Sciatic nerve (tissue), 2 donors: ENCODE measurements around the gene NFATC3. TPM values are rescaled to one million over a fixed set of nuclear protein-coding genes. Genes with fewer than 3 reads are reported as not detected.

ENCODE experiments used
- ATAC-seq: fragments of 200-7000 bp; cut with Tn5 transposase; one replicate; pipeline ENCODE4 v1.9.1; 2020; ENCODE audit warnings: mild to moderate bottlenecking, moderate library complexity
- DNase-seq: peaks from one replicate; pipeline ENCODE4 v3.0.0-alpha.2; 2020; ENCODE audit warnings: low spot score
- intact Hi-C: fragments of 100-400 bp; cut with DNase I; formaldehyde crosslinking; loops from one replicate; pipeline ENCODE4 v1.14.2; 2022
- total RNA-seq: library from RNA; stranded (reverse); fragmentation: NEBNext Ultra II Directional; extraction: Animal tissue kit (Norgen Biotek cat#: 25700); gene quantifications from one replicate; pipeline ENCODE4 v1.2.1, GENCODE V29; 2021
- donor health status: DM: no; HTN: no; CAD: no.
- donor health status: DM: no; HTN: no; CAD: no.

The NFATC3 gene
- total RNA-seq: 66.4 TPM

DNA sequence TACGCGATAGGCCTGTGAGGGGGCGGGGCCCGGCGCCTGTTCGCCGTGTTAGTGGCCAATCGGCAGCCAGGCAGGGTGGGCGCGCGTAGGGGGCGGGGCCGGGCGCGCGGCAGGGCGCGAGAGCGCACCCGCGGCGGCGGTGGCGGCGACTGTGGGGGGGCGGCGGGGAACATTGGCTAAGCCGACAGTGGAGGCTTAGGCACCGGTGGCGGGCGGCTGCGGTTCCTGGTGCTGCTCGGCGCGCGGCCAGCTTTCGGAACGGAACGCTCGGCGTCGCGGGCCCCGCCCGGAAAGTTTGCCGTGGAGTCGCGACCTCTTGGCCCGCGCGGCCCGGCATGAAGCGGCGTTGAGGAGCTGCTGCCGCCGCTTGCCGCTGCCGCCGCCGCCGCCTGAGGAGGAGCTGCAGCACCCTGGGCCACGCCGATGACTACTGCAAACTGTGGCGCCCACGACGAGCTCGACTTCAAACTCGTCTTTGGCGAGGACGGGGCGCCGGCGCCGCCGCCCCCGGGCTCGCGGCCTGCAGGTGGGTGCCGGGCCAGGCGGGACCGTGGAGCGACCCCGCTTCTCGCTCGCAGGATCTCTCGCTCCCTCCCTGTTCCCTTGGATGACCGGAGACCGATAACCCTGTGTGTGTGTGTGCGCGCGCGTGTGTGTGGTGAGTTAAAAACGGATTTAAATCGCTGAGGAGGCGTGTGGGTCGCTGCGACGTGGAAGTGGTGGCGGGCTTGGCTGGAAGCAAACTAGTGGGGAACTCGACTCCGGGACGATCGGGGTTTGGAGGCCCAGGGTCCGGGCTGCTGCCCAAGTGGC lies at the start of gene NFATC3:
Gene NFATC3, plus strand, starts transcription at position 112 of the 813 bp plus-strand sequence. Its CDS starts 312 bp downstream, at position 424.
- ATAC-seq: peak; percentile 91
- intact Hi-C loops: loop anchor here (10.0 kb wide), 1 partner anchor 149 kb away; the partner anchor contains the start of gene ESRP2
- DNase-seq: peak; percentile 99

DNA sequence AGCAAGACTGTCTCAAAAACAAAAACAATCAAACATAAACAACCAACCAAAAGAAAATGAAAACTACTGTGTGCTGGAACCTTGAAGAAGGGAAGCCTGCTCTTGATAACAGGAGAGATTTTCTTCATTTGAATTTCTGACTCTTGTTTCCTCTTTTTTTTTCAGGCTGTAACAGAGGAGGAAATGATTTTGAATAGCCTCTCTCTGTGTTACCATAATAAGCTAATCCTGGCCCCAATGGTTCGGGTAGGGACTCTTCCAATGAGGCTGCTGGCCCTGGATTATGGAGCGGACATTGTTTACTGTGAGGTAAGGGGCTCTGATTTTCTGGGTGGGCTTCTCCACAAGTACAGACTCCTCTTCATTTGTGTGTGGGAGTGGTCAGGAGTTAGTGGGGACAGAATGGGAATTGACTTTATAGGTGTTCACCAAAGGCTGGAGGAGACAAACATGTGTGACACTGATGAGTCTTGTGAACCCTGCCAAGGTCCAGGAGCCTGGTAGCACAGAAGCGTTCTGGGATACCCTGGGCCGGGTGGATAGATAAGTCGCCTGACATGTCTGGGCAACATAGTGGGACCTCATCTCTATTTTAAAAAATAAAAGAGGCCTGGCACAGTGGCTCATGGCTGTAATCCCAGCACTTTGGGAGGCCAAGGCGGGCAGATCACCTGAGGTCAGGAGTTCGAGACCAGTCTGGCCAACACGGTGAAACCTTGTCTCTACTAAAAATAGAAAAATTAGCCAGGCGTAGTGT lies 47.2 kb upstream of the NFATC3 start:
- no peak for DNase-seq
- ATAC-seq: no peak
- intact Hi-C loops: no loop called here

DNA sequence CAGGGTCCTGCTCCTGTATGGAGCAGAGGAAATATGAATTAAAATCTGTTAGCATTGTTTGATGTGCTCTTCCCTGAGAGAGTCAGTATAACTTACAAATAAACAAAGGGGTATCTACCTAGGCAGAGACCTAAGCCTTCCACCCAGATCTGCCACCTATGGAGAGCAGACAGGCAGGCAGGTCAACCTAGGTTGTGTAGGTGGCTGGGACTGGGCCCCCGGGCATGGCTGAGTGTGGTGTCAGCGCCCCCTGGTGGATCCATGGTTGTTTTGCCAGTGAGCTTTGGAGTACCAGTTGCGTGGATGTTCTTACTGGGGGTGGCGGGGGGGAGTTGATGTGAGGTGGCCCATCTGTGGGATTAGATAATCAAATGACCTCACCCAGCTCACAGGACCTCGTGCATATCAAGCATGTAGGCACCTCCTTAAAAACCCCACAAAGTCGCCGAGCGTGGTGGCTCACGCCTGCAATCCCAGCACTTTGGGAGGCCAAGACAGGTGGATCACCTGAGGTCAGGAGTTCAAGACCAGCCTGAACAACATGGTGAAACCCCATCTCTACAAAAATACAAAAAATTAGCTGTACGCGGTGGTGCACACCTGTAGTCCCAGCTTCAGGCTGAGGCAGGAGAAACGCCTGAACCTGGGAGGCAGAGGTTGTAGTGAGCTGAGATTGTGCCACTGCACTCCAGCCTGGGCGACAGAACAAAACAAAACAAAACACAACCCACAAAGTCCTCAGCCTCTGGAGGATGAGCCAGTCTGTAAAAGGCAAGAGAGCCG lies 44.5 kb upstream of the NFATC3 start:
- intact Hi-C loops: loop anchor here (5.0 kb wide), 1 partner anchor 213 kb away; no protein-coding TSS in a partner anchor
- peak; percentile 90 for DNase-seq
- ATAC-seq: peak; percentile 91

DNA sequence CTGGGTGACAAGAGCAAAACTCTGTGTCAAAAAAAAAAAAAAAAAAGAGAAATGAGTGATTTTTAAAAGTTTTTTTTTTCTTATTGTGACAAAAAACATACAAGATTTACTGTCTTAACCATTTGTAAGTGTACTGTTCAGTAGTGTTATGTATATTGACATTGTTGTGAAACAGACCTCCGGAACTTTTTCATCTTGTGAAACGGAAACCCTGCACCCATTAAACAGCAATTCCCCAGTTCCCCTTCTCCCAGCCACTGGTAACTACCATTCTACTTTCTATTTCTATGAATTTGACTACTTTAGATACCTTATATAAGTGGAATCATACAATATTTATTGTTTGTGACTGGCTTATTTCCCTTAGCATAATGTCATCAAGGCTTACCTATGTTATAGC lies 43.4 kb upstream of the NFATC3 start:
- no peak for DNase-seq
- intact Hi-C loops: loop anchor here (5.0 kb wide), 1 partner anchor 214 kb away; no protein-coding TSS in a partner anchor
- ATAC-seq: no peak

DNA sequence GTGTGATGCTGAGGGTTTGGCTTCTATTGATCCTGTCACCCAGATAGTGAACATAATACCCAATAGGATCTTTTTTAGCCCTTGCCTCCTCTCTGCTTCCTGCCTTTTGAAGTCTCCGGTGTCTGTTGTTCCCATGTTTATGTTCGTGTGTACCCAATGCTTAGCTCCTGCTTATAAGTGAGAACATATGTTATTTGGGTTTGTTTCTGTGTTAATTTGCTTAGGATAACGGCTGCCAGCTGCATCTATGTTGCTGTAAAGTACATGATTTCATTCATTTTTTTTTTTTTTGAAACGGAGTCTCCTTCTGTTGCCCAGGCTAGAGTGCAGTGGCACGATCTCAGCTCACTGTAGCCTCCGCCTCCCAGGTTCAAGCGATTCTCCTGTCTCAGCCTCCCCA lies 39.1 kb upstream of the NFATC3 start:
- DNase-seq: no peak
- no peak for ATAC-seq
- intact Hi-C loops: no loop called here

DNA sequence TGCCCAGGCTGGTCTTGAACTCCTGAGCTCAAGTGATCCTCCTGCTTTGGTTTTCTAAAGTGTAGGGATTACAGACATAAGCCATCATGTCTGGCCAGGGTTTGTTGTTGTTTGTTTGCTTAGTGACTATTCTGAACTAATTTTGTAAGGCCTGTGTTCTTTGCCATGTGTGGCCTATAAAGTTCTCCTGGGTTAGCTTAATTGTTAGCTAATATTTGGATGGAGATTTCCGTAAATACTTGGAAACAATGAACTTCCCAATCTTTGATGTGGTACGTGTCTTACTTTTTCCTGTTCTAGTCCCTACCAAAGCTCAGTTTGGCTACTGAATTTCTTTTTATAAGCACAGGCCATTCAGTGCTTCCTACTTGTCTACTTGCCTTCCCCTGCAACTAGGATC lies 37.2 kb upstream of the NFATC3 start:
- intact Hi-C loops: no loop called here

DNA sequence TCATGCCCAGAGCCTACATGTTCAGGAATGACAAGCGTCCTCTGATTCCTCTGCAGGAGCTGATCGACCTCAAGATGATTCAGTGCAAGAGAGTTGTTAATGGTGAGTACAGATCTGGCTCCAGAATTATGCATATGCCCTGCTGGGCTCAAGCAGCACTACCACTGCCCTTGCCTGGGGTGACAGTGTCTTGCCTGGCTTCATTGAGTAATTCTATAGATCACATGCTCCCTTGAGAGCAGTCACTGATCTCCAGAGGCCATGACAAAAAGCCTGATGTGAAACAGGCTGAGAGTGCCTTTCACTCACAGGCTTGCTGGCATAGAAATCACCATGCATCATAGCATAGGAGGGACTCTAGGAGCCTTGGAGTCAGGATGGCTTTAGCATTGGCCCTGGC lies 35.7 kb upstream of the NFATC3 start:
- no peak for ATAC-seq
- intact Hi-C loops: no loop called here
- no peak for DNase-seq

More for the DNA sequence above, 37.2 kb upstream of the NFATC3 start:
- DNase-seq (no peak), ATAC-seq (no peak)

DNA sequence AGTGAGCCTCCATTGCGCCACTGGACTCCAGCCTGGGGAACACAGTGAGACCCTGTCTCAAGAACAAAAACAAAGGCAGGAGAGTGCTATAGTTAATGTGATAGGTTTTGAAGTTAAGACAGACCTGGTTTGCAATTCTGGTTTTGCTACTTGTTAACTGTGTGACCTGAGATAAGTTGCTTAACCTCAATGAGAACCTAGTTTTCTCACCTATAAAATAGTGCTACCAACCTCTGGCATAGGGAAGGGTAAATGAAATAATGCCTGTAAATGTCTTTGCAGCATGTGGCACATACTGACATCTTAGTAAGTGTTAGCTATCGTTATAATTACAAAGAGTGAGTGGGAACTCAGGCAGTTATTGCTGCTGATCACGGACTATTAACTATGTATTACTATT lies 29.8 kb upstream of the NFATC3 start:
- DNase-seq (peak; percentile 17), ATAC-seq (no peak)
- intact Hi-C loops: no loop called here

DNA sequence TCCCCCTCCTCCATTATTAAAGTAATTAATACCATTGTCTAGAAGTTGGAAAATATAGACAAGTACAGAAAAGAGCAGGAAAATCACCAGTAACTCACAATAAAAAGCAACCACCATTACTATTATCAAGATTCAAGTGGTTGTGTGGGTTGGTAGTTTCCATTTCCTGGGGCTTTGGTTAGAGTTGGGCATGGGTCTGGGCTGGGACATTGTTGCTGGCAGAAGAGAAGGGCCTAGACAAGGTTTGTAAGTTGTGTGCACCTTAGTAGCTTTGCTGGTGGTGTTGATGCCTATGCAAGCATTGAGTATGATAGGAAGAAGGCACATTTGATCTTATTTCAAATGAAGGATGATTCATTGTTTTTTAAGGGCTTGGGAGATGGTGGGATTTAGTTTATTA lies 25.4 kb upstream of the NFATC3 start:
- DNase-seq (no peak), ATAC-seq (no peak)
- intact Hi-C loops: no loop called here

DNA sequence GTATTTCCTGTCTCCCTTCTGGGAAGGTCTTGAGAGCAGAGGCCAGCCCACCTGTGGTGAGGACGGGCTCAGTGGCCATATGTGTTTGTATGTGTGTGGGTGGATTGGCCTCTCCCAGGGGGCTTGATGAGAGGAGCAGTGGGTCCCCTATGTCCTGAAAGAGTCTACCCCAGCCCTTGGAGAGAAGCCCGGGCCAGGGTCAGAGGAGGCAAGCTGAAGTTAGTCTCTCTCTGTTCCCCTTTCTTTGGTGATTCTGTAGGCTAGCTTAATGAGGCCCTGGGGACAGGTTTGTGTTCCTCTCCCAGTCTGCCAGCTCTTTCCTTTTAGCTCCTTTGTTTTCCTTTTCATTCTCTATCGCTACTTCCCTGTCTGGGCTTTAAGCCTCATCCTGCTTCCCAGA lies 23.8 kb upstream of the NFATC3 start:
- DNase-seq (no peak), ATAC-seq (no peak)
- intact Hi-C loops: no loop called here

DNA sequence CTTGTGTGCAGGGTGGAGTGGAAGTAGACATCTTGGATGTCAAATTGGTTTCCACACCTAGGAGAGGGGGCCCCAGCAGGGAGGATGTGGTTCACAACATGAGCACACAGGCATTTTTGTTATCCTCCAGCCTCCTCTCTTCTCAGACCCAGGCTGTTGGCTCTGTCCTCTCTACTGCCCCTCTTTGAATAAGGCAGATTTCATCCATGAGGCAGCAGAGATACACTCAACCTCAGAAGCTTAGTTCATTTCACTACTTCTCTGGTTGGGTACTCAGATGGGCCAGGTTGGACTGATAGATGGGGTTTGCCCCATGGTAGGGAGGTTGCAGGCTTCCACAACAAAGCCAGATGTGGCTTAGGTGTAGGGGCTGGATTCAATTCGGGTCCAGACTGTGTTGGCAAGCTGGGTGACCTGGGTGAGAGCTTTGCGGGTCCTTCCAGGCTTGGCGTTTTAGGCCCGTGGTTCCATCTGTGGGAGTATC lies 22.2 kb upstream of the NFATC3 start:
- ATAC-seq: no peak
- intact Hi-C loops: no loop called here
- DNase-seq: no peak

DNA sequence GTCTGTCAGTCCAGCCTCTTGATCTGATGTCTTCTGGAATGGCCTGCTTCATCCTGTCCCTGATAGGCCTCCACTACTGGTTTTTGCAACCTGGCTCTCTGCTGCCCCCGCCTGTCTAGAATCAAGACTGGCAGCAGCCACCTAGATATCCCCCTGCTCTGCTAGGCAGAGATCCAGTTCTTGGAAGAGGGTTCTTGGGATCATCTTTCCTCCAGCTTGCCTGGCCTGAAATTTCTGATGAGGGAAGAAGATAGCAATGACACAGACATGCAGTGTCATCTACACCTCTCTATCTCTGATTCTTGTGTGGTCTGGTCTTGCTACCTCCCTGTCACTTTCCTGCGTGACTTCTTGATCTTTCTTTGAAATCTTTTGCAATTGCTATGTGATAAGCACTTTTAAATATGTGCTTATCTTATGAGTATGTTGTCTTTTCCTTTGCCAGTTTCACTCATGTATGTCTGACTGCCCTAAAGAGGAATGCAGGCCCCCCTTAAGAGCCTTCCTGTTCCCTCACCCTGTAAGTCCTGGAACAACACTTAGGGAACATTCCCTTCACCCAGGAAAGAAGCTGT lies 20.3 kb upstream of the NFATC3 start:
- DNase-seq: peak; percentile 86
- peak; percentile 82 for ATAC-seq
- intact Hi-C loops: no loop called here

DNA sequence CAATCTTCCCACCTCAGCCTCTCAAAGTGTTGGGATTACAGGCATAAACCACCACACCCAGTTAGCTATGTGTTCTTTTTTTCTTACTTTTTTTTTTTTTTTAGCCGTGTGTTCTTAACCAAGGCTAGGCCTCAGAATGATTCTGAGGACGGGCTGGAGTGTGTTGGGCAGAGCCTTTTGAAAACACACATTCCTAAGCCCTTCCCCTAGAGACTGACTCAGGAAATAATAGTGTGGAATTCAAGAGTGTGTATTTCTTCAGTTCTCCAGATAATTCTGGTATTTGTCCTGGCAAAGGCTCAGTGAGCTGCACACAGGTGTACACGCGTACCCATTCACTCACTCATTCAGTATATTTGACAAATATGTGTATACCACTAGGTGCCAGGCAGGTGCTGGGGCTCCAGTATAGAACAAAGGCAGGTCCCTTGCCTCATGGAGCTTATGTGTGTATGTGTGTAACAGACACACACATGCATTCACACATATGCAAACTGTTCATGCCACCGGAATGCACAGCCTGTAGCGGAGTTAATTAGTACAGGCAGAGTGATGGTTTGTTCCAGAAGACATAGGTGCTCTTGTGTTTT lies 19.4 kb upstream of the NFATC3 start:
- intact Hi-C loops: no loop called here
- ATAC-seq (peak; percentile 84), DNase-seq (peak; percentile 36)

DNA sequence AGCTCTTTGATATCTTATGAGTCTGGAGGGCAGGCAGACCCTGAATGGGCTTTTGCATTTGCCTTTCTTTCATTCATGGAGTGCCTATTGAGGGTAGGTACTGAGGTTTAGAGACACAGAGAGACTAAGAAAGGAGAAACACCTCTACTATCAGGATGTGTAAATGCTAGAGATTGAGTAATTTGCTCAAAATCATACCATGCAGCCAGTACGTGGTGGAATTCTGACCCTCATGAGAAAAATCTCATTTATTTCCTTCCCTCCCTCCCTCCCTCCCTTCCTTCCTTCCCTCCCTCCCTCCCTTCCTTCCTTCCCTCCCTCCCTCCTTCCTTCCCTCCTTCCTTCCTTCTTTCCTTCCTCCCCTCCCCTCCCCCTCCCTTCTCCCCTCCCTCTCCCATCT lies 18.4 kb upstream of the NFATC3 start:
- ATAC-seq: no peak
- intact Hi-C loops: no loop called here

DNA sequence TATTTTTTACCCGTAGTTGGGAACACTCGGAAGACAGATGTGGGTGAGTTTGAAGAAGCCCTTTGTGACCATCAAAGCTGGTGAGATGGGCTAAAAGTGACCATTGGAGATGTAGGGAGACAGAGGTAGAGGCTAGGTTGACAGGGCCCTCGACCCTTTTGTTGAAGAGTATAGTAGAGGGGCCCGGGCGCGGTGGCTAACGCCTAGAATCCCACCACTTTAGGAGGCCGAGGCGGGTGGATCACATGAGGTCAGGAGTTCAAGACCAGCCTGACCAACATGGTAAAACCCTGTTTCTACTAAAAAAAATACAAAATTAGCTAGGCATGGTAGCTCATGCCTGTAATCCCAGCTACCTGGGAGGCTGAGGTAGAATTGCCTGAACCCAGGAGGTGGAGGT lies 16.2 kb upstream of the NFATC3 start:
- ATAC-seq (no peak), DNase-seq (no peak)
- intact Hi-C loops: no loop called here

More for the DNA sequence above, 18.4 kb upstream of the NFATC3 start:
- DNase-seq: no peak

DNA sequence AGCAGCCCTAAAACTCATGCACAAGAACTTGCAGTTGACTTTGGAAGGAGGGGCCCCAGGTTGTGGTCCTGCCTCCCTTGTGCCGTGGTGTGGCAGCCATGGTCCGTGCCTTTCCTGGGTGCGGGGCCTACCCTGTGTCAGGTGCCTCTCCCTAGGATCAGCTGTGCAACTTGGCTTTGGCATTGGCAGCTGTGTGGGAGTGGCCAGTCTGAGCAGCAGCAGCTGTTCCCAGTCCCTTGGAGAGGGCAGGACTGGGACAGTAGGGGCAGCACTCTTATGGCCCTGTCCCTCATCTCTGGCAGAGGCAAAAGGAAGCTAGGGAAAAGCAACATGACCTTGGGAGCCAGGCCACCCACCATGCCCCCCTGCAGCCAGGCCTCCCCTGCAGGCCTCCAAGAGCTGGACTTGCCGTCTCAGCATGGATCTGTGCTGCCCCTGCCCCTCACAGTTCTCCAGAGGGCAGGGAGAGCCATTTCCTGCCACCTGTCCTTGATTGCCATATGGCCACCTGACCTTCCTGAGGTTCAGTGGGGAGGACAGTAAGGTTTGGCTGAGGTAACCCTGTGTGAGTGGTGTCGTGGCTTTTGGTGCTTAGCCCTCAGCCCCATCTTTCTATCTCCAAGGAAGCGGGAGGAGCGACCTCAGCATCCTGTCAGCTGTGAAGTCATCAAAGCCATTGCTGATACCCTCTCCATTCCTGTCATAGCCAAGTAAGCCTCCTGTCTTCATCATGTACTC lies 15.5 kb upstream of the NFATC3 start:
- intact Hi-C loops: no loop called here
- ATAC-seq (no peak), DNase-seq (no peak)

DNA sequence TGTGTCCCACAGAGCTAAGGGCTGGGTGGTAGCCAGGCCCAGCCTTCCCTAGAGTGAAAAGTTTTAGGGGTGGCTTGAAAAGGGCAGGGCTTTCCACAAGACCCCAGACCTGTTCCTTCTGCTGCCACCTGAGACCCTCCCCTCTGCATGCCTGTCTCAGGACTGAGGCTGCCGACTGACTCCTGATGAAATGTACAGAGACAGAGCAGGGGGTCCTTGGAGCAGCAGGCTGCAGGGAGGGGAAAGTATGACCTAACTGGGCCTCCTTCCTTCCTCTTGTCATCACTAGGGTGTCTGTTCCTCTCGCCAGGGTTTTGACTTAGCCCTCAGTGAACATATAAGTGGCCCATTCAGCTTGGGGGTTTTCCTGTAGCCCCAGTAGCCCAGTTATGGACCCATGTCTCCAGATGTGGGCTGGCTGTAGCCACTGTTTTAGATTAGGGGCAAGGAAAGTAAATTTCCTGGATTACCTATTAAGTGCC lies 14.9 kb upstream of the NFATC3 start:
- DNase-seq (no peak), ATAC-seq (no peak)
- intact Hi-C loops: no loop called here
